Measurements from ENCODE around the gene TMEFF2.
"Not testable (repeated sequence)": the region's sequence is repeated elsewhere in the genome, so short reads cannot be mapped to it uniquely, and the experiment has no call there.

The TMEFF2 gene

DNA sequence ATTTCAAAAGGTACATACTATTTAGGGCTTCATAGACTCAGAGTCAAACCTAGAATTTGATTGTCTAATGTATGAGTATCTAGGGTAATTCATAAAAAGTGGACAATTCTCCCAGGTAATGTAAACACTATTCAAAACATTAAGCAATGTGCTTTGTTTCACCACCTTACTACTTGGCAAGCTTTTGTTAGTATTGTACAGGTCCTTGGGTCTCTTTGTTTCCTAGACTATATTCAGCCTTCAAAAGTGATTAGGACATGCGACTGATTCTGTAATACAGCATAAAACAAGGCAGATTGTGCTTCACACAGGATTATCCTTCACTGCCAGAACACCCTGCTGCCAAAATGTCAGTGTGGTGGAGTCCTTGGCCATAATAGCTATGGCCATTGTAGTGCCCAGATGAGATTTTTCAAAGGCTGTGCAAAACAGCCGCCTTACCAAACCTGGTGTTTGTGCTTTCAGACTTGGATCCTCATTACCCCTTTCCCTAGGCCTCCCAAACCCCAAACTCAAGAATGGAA, 257.8 kb downstream of the TMEFF2 start:
- no peak for FAIRE-seq
- no peak for DNase-seq (ENCODE audit: low spot score)

- FAIRE-seq (no peak), DNase-seq (ENCODE audit: low spot score) (no peak)
Measured at GRCh38 chr2:191935247-191935646, 259.5 kb downstream of the TMEFF2 start.

DNA sequence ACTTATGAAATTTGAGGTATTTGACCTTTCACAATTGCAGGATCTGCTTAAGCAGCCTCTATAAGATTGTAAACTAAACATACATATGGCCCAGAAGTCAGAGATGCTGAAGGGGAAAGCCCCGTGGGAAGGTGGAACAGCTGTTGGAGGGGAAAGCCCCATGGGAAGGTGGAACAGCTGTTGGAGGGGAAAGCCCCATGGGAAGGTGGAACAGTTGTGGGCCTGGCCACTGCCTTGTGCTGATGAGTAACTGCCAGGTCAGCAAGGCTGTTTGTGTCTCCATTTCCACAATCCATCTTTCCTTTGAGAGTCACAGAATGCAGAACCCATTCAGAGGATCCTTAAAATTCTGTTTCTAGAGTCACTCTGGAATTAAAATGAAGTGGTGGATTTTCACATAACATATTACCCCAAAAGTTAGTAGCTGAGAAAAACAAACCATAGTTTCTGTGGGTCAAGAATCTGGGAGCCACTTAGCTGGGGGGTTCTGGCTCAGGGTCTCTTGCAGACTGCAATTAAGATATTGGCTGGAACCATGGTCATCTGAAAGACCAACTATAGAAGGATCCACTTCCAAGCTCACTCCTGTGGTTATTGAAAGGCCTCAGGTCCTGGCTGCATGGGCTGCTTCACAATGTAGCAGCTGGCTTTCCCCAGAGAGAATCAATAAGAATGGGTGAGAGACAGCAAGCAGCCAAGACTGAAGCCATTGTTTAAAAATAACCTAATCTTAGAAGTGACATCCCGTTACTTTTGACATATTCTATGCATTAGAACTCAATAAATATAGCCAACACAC, 261.2 kb downstream of the TMEFF2 start:
- peak; percentile 47 for FAIRE-seq
- DNase-seq (ENCODE audit: low spot score), result peak; percentile 58

- no peak for DNase-seq (ENCODE audit: low spot score)
- FAIRE-seq, result no peak
Measured at GRCh38 chr2:191932286-191932685, 262.4 kb downstream of the TMEFF2 start.

- DNase-seq (ENCODE audit: low spot score) (no peak), FAIRE-seq (no peak)
Measured at GRCh38 chr2:191931329-191931728, 263.4 kb downstream of the TMEFF2 start.

DNA sequence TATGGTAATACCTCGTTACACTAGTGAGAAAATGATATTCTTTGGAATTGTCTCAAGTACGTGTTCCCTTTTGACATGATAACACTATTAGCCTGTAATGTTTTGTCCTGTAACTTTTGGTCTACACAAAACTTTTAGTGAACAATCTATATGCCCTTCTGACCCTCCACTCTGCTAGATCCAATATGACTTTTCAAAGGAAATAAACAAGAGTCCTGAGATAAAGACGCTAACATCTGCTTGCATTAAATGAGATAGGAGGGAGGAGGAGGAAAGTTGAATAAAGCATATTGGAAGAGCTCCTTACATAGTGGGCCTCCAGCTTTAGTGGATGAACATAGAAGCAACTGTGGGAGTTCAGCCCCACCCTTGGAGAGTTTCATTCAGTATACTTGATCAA, 264.5 kb downstream of the TMEFF2 start:
- no peak for FAIRE-seq
- DNase-seq (ENCODE audit: low spot score), result no peak

- no peak for FAIRE-seq
- no peak for DNase-seq (ENCODE audit: low spot score)
Measured at GRCh38 chr2:191929288-191929687, 265.4 kb downstream of the TMEFF2 start.

DNA sequence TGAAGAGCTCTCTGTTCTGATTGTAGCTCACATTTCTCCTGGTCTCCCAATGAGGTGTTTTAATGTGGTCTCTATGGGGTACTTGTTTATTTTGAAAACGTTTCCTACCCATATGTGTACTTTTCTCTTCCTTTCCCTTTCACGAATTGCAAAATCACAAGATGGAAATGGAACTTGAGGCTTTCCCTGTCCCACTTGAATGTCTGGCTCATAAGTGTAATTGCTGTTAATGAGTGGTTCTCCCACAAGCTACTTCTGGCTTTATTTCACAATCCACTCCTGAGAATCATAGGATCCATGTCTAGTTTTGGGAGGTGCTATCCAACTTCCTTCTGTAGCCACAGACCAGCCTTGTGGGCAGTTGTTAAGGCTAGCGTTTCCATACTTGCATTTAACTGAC, 266.7 kb downstream of the TMEFF2 start:
- FAIRE-seq (no peak), DNase-seq (ENCODE audit: low spot score) (peak; percentile 65)

- DNase-seq (ENCODE audit: low spot score) (peak; percentile 98), FAIRE-seq (peak; percentile 99)
Measured at GRCh38 chr2:191927319-191927867, 267.3 kb downstream of the TMEFF2 start.

DNA sequence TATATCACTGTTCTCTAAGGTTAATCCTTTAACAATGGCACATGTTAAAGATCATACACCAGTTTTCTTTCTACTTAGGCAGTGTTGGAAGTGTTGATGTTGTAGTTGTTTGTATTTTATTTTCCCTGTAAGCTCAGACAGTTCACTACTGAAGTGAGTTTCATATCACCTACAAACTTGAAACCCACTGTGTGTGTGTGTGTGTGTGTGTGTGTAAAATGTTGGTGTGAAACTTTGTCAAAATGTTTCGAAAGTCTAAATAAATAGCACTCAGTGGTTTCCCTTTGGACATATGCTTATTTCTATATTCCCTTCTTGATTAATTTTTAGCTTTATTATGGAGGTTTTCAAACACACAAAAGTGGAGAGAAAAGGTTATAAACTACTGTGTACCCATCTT, 268.1 kb downstream of the TMEFF2 start:
- FAIRE-seq (no peak), DNase-seq (ENCODE audit: low spot score) (no peak)

DNA sequence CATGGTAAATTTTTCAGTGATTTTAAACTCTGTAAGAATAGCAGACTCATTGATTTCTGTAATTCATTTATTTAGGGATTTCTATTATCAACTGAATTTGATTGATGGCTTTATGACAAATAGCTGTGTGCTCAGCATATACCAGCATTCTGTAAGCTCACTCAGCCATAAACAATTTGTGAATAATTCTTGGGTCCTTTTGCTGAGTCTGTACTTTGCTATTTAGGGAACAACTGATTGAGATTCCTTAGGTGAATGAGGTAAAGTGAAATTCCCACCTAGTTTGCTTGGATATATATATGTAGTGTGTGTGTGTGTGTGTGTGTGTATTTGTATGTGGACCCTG, 271.1 kb downstream of the TMEFF2 start:
- DNase-seq (ENCODE audit: low spot score) (peak; percentile 92), FAIRE-seq (peak; percentile 98)

GRCh38 chr2:191922736-191923651, 271.7 kb downstream of the TMEFF2 start:
- DNase-seq (ENCODE audit: low spot score) (no peak), FAIRE-seq (no peak)

GRCh38 chr2:191921650-191922049, 273.1 kb downstream of the TMEFF2 start:
- not testable (repeated sequence) for FAIRE-seq; DNase-seq (ENCODE audit: low spot score)

DNA sequence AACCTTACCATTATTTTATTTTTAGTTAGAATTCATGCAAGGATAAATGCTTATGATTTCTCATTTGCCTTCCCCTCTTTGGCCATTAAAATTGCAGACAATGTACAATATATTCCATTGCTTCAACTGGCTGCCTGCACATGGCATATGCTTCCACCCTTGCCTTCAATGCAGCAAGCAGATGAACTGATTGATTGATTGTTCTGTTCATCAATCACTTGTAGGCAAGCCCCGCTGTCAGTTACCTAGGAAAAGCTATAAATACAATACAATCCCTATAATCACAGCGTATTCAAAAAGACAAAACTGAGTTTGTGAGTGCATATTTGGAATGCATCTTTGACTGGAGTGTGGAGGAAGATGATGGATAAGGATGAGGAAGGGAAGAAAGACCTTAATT, 274.2 kb downstream of the TMEFF2 start:
- no peak for FAIRE-seq
- no peak for DNase-seq (ENCODE audit: low spot score)

- FAIRE-seq, result no peak
- no peak for DNase-seq (ENCODE audit: low spot score)
Measured at GRCh38 chr2:191917967-191918651, 276.6 kb downstream of the TMEFF2 start.

DNA sequence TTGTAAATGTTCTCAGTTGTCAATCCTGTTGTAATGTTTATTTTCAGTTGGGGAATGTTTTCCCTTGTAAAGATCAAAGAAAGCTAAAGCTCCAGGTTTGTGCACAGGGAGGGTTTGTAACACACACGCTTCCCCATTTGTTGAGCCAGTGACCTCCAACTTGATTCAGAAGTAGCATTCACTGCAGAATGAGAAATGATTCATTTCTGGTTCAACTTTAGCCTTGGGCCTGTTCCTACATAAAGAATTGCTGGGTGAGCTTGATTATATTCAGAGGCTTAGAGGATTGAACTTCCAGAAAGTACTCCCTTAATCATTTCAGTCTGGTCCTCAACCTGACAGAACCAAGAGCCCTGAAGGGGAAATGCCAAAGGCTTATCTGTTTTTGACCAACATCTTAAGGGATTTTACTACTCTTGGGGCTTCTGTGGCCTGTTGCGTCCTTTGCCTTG, 277.3 kb downstream of the TMEFF2 start:
- no peak for FAIRE-seq
- DNase-seq (ENCODE audit: low spot score), result no peak

- FAIRE-seq, result no peak
Measured at GRCh38 chr2:191916826-191917225, 277.9 kb downstream of the TMEFF2 start.

GRCh38 chr2:191915750-191916149, 279.0 kb downstream of the TMEFF2 start:
- DNase-seq (ENCODE audit: low spot score) (no peak), FAIRE-seq (no peak)

More at GRCh38 chr2:191916826-191917225, 277.9 kb downstream of the TMEFF2 start:
- no peak for DNase-seq (ENCODE audit: low spot score)

- no peak for FAIRE-seq
- no peak for DNase-seq (ENCODE audit: low spot score)
Measured at GRCh38 chr2:191913796-191914195, 280.9 kb downstream of the TMEFF2 start.

DNA sequence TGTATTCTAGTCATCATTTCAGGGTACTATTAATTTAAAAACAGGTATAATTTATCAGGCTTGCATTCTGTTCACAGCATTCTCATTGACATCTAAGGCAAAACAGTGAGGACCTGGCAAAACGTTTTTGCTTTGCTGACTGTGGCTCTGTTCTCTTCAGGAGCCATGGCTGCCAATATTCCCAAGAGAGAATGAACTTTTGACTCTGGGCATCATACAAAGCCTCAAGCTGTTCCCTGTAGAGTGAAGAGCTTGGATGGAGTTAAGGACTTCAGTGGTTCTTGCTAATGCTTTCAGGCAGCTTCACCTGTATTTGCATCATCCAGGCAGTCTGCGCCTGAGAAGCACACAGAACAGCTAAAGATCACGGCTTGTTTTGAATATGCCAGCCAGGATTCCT, 282.0 kb downstream of the TMEFF2 start:
- no peak for FAIRE-seq
- no peak for DNase-seq (ENCODE audit: low spot score)

DNA sequence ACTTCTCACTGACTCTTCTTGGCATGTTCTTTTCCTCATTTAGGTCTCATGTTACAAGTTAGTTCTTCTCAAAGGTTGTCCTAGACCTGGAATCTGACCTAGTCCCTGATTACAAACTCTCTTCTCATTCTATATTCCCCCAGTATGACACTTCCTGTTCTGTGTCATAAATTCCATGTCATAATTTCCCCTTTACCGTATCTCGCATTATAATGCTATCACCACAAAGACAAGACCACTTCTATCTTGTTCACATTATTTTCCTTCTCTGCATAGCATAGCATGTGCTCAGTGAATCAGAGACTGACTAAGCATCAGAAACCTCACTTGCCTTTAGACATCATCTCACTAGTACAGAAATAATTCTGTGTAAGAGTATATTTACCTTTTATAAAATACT, 284.2 kb downstream of the TMEFF2 start:
- FAIRE-seq (peak; percentile 97), DNase-seq (ENCODE audit: low spot score) (peak; percentile 93)

All from RCC 7860 (cell line).